GM18499 (cell line): ENCODE data around the gene UBN1.
"Not testable (repeated sequence)": the region's sequence is repeated elsewhere in the genome, so short reads cannot be mapped to it uniquely, and the experiment has no call there.

ENCODE experiments used
- ATAC-seq: cut with Tn5 transposase; IDR thresholded peaks from one replicate; pipeline ENCODE4 v1.9.1; 2021; ENCODE audit warnings: moderate number of reproducible peaks; ENCODE audit not compliant: insufficient read depth, unreplicated experiment

The UBN1 gene

GRCh38 chr16:4880006-4880580 is 32.8 kb downstream of the UBN1 start:
- ATAC-seq: no peak

GRCh38 chr16:4882000-4882632 is 34.8 kb downstream of the UBN1 start:
- no peak for ATAC-seq

GRCh38 chr16:4882633-4883285 is 35.5 kb downstream of the UBN1 start:
- ATAC-seq: no peak

GRCh38 chr16:4883501-4883900 is 36.2 kb downstream of the UBN1 start:
- ATAC-seq: no peak

- ATAC-seq: no peak
Measured at GRCh38 chr16:4884209-4884608, 36.9 kb downstream of the UBN1 start.

GRCh38 chr16:4884972-4885874 is 37.9 kb downstream of the UBN1 start:
- ATAC-seq: no peak

GRCh38 chr16:4886151-4886550 is 38.9 kb downstream of the UBN1 start:
- no peak for ATAC-seq

- ATAC-seq: no peak
Measured at GRCh38 chr16:4888428-4889135, 41.3 kb downstream of the UBN1 start.

GRCh38 chr16:4890026-4890425 is 42.7 kb downstream of the UBN1 start:
- ATAC-seq: no peak

GRCh38 chr16:4890686-4891085 is 43.4 kb downstream of the UBN1 start:
- no peak for ATAC-seq

GRCh38 chr16:4891097-4891885 is 44.0 kb downstream of the UBN1 start:
- ATAC-seq: no peak

- no peak for ATAC-seq
Measured at GRCh38 chr16:4891886-4892216, 44.6 kb downstream of the UBN1 start.

GRCh38 chr16:4892361-4893102 is 45.3 kb downstream of the UBN1 start:
- no peak for ATAC-seq

GRCh38 chr16:4893103-4893862 is 46.0 kb downstream of the UBN1 start:
- no peak for ATAC-seq

- no peak for ATAC-seq
Measured at GRCh38 chr16:4894276-4895150, 47.2 kb downstream of the UBN1 start.

- ATAC-seq: no peak
Measured at GRCh38 chr16:4895366-4895765, 48.1 kb downstream of the UBN1 start.

GRCh38 chr16:4896761-4897160 is 49.5 kb downstream of the UBN1 start:
- not testable (repeated sequence) for ATAC-seq
